ENCODE data around the gene C8G.

C8G gene

DNA sequence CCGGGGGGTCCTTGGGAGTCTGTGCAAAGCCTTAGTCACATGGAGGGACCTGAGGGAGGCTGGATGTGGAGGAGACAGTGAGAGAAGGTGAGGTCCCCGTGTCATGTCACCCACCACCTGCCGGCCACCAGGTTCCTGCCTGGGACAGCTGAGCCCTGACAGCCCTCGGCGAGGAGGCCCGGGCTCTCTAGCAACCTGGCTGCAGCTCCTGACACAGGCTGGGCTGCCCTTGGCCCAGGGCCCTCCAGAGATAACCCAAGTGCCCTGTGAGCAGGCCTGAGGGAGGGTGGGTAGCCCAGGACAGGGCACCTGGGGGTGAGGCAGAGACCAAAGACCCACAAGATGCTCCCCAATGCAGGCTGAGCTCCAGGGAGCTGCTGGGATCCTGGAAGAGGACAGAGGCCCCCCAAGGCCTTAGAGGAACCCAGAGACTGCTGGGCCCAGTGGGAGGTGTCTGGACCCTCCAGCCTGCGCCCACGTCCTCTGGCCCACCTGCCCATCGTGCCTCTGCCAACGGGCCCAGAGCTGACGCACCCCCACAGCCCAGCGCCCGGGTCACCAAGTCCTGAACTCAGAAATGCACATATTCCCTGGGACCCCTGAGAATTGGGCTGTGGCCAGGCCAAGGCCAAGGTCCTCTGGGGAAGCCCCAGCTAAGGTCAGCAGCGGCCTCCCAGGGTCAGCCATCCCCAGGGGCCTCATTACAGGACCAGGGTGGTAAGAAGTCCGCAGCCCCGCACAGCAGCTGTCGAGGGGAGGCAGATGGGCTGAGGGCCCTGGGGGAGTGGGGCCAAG, 23.5 kb downstream of the C8G start:
- H3K4me3 ChIP-seq (ENCODE audit: low read length in 2 of 2) = no peak overlapping the region
- H3K36me3 ChIP-seq (ENCODE audit: control insufficient read depth in 2 of 2, insufficient read depth in 2 of 2, low read length in 2 of 2) = no peaks in the 10 kb centered on the region
- no peaks in the 10 kb centered on the region for H3K27me3 ChIP-seq (ENCODE audit: control insufficient read depth in 2 of 2, insufficient read depth in 2 of 2, low read length in 2 of 2)
- no peak overlapping the region for H3K9ac ChIP-seq (ENCODE audit: low read depth in 1 of 2, low read length in 2 of 2)
- no peaks in the 10 kb centered on the region for H3K9me3 ChIP-seq (ENCODE audit: control insufficient read depth in 2 of 2, low read length in 2 of 2)
- H3K4me1 ChIP-seq (ENCODE audit: control insufficient read depth in 2 of 2, insufficient read depth in 2 of 2, low read length in 2 of 2) = peaks cover 8 to 10% of the 10 kb centered on the region in 2 donors
- H3K27ac ChIP-seq (ENCODE audit: low read depth in 2 of 2, low read length in 2 of 2) = no peak overlapping the region

DNA sequence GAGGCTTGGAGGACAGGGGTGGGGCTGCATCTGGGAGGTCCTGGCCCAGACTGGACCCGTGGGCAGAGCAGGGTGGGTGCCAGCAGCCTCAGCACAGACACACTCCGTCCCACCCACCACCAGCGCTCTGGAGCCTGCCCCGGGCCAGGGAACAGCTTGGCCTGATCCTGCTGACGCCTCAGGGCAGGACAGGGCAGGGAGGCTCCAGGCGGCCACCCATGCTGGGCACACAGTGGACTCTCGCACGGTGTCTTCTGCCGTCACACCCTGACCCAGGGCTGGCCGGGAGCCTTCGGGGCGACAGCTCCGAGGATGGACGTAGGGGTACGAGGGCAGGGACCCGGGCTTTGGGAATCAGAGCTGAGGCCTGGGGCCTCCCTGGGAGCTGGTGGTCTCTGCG, 24.1 kb downstream of the C8G start:
- Histone ChIP-seq H3K9me3 (ENCODE audit: control insufficient read depth in 2 of 2, low read length in 2 of 2) (no peaks in the 10 kb centered on the region), H3K27me3 (ENCODE audit: control insufficient read depth in 2 of 2, insufficient read depth in 2 of 2, low read length in 2 of 2) (no peaks in the 10 kb centered on the region), H3K27ac (ENCODE audit: low read depth in 2 of 2, low read length in 2 of 2) (no peak overlapping the region), H3K36me3 (ENCODE audit: control insufficient read depth in 2 of 2, insufficient read depth in 2 of 2, low read length in 2 of 2) (no peaks in the 10 kb centered on the region), H3K9ac (ENCODE audit: low read depth in 1 of 2, low read length in 2 of 2) (no peak overlapping the region), H3K4me1 (ENCODE audit: control insufficient read depth in 2 of 2, insufficient read depth in 2 of 2, low read length in 2 of 2) (peaks cover 5 to 7% of the 10 kb centered on the region in 2 donors), H3K4me3 (ENCODE audit: low read length in 2 of 2) (no peak overlapping the region)

DNA sequence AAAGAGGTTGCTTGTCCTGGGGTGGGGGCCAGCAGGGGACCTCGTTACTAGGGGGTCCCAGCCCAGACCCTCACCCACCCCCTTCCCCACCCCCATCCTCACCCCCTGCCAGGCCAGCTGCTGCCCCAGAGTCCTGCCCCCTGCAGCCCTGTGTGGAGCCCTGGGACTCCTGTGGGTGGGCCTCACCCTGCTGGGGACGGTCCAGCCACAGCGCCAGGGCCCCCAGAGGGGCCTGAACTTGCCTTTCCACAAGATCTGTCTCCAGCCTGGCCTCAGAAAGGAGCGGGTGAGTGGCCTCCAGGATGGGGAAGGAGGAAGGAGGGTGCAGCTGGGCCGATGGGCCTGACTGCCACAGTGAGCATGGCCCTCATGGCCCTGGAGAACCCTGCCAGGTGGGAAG, 24.7 kb downstream of the C8G start:
- no peak overlapping the region for H3K27ac ChIP-seq (ENCODE audit: low read depth in 2 of 2, low read length in 2 of 2)
- H3K4me3 ChIP-seq (ENCODE audit: low read length in 2 of 2) = no peak overlapping the region
- no peak overlapping the region for H3K9ac ChIP-seq (ENCODE audit: low read depth in 1 of 2, low read length in 2 of 2)
- no peaks in the 10 kb centered on the region for H3K36me3 ChIP-seq (ENCODE audit: control insufficient read depth in 2 of 2, insufficient read depth in 2 of 2, low read length in 2 of 2)
- no peaks in the 10 kb centered on the region for H3K27me3 ChIP-seq (ENCODE audit: control insufficient read depth in 2 of 2, insufficient read depth in 2 of 2, low read length in 2 of 2)
- H3K9me3 ChIP-seq (ENCODE audit: control insufficient read depth in 2 of 2, low read length in 2 of 2) = no peaks in the 10 kb centered on the region
- peaks cover under 1 to 1% of the 10 kb centered on the region in 2 donors for H3K4me1 ChIP-seq (ENCODE audit: control insufficient read depth in 2 of 2, insufficient read depth in 2 of 2, low read length in 2 of 2)

DNA sequence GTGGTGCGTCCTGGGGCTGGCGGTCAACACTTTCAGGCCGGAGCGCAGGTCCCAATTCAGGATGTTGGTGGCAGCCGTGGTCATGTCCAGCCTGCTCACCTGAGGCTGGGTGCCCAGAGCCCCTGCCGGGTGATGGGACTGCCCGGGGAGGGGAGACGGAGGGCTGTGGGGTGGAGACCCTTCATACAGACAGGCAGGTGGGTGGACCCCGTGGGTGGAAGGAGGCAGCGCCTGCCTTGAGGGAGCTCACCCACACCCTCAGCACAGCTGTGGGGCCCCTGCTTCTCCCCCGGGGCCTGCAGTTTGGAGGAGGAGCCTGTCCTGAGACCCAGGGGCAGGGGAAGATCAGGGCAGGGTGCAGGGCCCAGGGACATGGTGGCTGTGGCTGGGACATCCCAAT, 25.3 kb downstream of the C8G start:
- H3K9ac ChIP-seq (ENCODE audit: low read depth in 1 of 2, low read length in 2 of 2) = no peak overlapping the region
- no peak overlapping the region for H3K27ac ChIP-seq (ENCODE audit: low read depth in 2 of 2, low read length in 2 of 2)
- H3K4me3 ChIP-seq (ENCODE audit: low read length in 2 of 2) = no peak overlapping the region
- H3K36me3 ChIP-seq (ENCODE audit: control insufficient read depth in 2 of 2, insufficient read depth in 2 of 2, low read length in 2 of 2) = no peaks in the 10 kb centered on the region
- no peaks in the 10 kb centered on the region for H3K9me3 ChIP-seq (ENCODE audit: control insufficient read depth in 2 of 2, low read length in 2 of 2)
- H3K4me1 ChIP-seq (ENCODE audit: control insufficient read depth in 2 of 2, insufficient read depth in 2 of 2, low read length in 2 of 2) = peaks cover 0 to 6% of the 10 kb centered on the region in 2 donors
- H3K27me3 ChIP-seq (ENCODE audit: control insufficient read depth in 2 of 2, insufficient read depth in 2 of 2, low read length in 2 of 2) = no peaks in the 10 kb centered on the region

DNA sequence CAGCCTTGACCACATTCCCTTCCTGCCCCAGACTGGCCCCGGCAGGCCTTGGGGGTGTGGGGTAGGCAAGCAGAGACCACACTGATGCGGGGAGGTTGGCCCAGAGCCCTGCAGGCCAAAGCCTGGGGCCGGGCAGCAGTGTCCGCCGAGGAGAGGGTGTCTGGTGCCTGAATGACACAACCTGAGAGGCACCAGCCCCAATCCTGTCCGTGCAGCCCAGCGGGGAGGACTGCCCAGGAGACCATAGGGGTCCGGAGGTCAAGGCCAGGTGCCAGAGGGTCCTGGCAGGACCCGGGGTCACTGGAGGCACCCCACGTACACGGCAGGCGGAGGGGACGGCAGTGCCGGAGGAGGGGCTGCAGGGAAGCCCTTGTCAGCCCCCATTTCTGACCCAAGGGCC, 26.7 kb downstream of the C8G start:
- Histone ChIP-seq H3K36me3 (ENCODE audit: control insufficient read depth in 2 of 2, insufficient read depth in 2 of 2, low read length in 2 of 2) (no peaks in the 10 kb centered on the region), H3K4me1 (ENCODE audit: control insufficient read depth in 2 of 2, insufficient read depth in 2 of 2, low read length in 2 of 2) (peaks cover 0 to 9% of the 10 kb centered on the region in 2 donors), H3K9me3 (ENCODE audit: control insufficient read depth in 2 of 2, low read length in 2 of 2) (no peaks in the 10 kb centered on the region), H3K27ac (ENCODE audit: low read depth in 2 of 2, low read length in 2 of 2) (no peak overlapping the region), H3K9ac (ENCODE audit: low read depth in 1 of 2, low read length in 2 of 2) (no peak overlapping the region), H3K4me3 (ENCODE audit: low read length in 2 of 2) (no peak overlapping the region), H3K27me3 (ENCODE audit: control insufficient read depth in 2 of 2, insufficient read depth in 2 of 2, low read length in 2 of 2) (no peaks in the 10 kb centered on the region)

DNA sequence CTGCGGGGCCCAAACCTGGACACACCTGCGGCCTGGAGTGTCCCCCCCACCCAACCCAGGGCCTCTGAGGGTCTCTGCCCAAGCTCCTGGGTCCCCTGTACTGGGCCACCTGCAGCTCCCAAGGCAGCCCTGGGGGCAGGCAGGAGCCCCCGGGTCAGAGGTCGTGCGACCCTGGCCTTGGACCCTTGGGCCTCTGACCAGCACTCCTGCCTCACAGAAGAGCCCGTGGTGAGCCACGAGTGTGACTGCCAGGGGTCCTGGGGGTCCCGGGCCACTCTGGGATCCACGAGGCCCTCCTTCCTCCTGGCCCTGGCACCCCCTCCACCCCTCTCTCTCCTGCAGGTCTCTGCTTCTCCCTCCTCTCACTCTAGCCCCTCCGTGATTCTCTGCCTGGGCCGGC, 27.3 kb downstream of the C8G start:
- Histone ChIP-seq H3K27me3 (ENCODE audit: control insufficient read depth in 2 of 2, insufficient read depth in 2 of 2, low read length in 2 of 2) (no peaks in the 10 kb centered on the region), H3K9me3 (ENCODE audit: control insufficient read depth in 2 of 2, low read length in 2 of 2) (no peaks in the 10 kb centered on the region), H3K4me1 (ENCODE audit: control insufficient read depth in 2 of 2, insufficient read depth in 2 of 2, low read length in 2 of 2) (peaks cover 0 to 9% of the 10 kb centered on the region in 2 donors), H3K27ac (ENCODE audit: low read depth in 2 of 2, low read length in 2 of 2) (no peak overlapping the region), H3K9ac (ENCODE audit: low read depth in 1 of 2, low read length in 2 of 2) (no peak overlapping the region), H3K36me3 (ENCODE audit: control insufficient read depth in 2 of 2, insufficient read depth in 2 of 2, low read length in 2 of 2) (no peaks in the 10 kb centered on the region), H3K4me3 (ENCODE audit: low read length in 2 of 2) (no peak overlapping the region)

DNA sequence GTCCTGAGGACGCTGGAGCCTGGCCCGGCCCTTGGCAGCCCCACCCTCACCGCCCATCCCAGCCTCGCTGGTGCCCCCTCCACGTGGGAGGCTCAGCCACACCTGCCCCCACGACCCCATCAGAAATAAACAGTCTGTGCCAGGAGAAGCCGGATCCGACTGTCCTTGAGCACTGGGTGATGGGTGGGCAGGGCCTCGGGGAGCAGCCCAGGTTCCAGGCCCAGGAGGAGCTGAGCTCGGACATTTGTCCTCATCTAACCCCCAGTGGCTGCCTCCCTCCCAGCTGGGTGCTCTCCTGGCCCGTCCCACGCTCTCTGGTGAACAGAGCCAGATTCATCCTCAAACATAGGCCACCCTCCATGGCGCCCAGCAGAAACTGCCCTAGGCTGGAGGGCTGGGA, 27.7 kb downstream of the C8G start:
- Histone ChIP-seq H3K4me1 (ENCODE audit: control insufficient read depth in 2 of 2, insufficient read depth in 2 of 2, low read length in 2 of 2) (peaks cover 0 to 9% of the 10 kb centered on the region in 2 donors), H3K9ac (ENCODE audit: low read depth in 1 of 2, low read length in 2 of 2) (no peak overlapping the region), H3K27ac (ENCODE audit: low read depth in 2 of 2, low read length in 2 of 2) (no peak overlapping the region), H3K9me3 (ENCODE audit: control insufficient read depth in 2 of 2, low read length in 2 of 2) (no peaks in the 10 kb centered on the region), H3K36me3 (ENCODE audit: control insufficient read depth in 2 of 2, insufficient read depth in 2 of 2, low read length in 2 of 2) (no peaks in the 10 kb centered on the region), H3K4me3 (ENCODE audit: low read length in 2 of 2) (no peak overlapping the region), H3K27me3 (ENCODE audit: control insufficient read depth in 2 of 2, insufficient read depth in 2 of 2, low read length in 2 of 2) (no peaks in the 10 kb centered on the region)

DNA sequence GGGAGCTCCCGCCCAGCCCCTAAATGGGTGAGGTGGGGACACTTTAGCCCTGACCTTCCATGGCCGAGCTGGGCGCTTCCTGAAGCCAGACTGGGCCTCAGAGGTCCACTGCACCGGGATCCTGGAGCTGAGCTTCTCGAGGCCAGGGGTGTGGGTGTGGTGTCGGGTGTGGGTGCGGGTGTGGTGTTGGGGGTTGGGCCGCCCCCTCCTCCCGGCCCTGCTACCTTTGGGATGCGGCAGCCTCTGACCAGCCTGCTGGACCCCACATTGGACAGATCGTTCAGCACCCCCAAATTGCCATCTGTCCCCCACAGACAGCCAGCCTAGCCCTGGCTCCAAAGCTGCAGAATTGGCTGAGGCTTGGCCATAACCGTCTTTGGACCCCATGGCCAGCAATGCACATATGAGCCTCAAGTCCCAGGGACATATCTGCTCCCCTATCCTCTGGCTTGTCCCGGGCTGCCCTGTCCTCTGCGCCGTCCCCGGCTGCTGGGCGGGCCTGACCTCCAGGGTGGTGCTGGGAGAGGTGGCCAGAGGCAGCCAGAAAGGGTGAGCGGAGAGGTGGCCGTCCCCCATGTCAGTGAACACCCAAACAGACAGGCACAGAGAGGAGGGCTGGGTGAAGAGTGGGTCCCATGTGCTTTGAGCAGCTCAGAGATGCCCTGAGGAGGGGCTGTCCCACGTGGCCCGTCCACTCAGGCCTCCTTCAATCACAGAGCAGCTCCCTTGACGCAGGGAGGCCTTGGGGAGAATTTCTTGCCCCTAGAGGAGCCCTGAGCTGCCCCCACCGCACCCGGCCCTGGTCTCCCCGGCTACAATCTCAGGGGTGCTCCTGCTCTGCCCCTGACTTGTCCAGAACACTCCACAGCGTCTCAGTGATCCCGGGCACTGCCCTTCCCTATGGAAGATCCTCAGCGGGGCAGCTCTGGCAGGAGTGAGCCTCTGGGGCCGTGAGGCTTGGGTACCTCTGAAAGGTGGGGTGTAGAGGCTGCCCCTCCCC, 28.9 kb downstream of the C8G start:
- no peak overlapping the region for H3K4me3 ChIP-seq (ENCODE audit: low read length in 2 of 2)
- H3K9me3 ChIP-seq (ENCODE audit: control insufficient read depth in 2 of 2, low read length in 2 of 2) = no peaks in the 10 kb centered on the region
- H3K4me1 ChIP-seq (ENCODE audit: control insufficient read depth in 2 of 2, insufficient read depth in 2 of 2, low read length in 2 of 2) = peaks cover 0 to 12% of the 10 kb centered on the region in 2 donors
- no peak overlapping the region for H3K27ac ChIP-seq (ENCODE audit: low read depth in 2 of 2, low read length in 2 of 2)
- no peaks in the 10 kb centered on the region for H3K27me3 ChIP-seq (ENCODE audit: control insufficient read depth in 2 of 2, insufficient read depth in 2 of 2, low read length in 2 of 2)
- H3K36me3 ChIP-seq (ENCODE audit: control insufficient read depth in 2 of 2, insufficient read depth in 2 of 2, low read length in 2 of 2) = no peaks in the 10 kb centered on the region
- no peak overlapping the region for H3K9ac ChIP-seq (ENCODE audit: low read depth in 1 of 2, low read length in 2 of 2)

DNA sequence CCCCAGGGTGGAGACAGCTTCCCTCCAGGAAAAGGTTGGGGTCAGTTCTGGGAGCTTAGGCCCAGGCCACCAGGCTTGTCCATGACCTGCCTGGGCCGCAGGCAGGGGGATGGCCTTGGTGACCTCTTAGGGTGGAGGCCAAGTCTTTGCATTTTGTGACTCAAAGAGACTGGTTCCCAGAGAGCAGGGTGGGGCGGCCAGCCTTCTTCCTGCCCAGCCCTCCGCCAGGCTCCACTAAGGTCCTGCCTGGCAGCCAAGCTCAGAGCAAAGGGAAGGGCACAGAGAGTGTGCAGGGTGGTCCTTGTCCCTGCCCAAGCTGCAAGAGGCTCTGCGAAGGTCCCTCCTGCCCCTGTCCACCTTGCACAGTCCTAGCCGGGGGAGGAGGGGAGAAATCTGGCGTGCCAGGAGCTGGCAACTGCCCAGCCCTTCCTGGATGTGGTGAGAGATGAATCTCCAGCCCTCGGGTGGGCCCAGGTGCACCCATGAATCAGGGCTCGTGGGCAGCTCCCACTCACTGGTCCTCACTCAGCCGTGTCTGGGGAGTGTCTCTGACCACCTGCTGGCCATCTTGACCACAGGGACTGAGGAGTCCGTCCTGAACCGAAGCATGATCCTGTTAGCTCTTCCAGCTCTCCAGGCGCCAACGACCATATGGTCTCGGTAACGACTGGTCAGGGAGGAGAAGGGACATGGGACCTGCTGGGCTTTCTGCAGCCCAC, 29.9 kb downstream of the C8G start:
- H3K27ac ChIP-seq (ENCODE audit: low read depth in 2 of 2, low read length in 2 of 2) = no peak overlapping the region
- H3K36me3 ChIP-seq (ENCODE audit: control insufficient read depth in 2 of 2, insufficient read depth in 2 of 2, low read length in 2 of 2) = no peaks in the 10 kb centered on the region
- H3K4me3 ChIP-seq (ENCODE audit: low read length in 2 of 2) = no peak overlapping the region
- peaks cover 0 to 12% of the 10 kb centered on the region in 2 donors for H3K4me1 ChIP-seq (ENCODE audit: control insufficient read depth in 2 of 2, insufficient read depth in 2 of 2, low read length in 2 of 2)
- no peak overlapping the region for H3K9ac ChIP-seq (ENCODE audit: low read depth in 1 of 2, low read length in 2 of 2)
- no peaks in the 10 kb centered on the region for H3K27me3 ChIP-seq (ENCODE audit: control insufficient read depth in 2 of 2, insufficient read depth in 2 of 2, low read length in 2 of 2)
- H3K9me3 ChIP-seq (ENCODE audit: control insufficient read depth in 2 of 2, low read length in 2 of 2) = no peaks in the 10 kb centered on the region
